Measurements from ENCODE around the gene PELI1.

DNA sequence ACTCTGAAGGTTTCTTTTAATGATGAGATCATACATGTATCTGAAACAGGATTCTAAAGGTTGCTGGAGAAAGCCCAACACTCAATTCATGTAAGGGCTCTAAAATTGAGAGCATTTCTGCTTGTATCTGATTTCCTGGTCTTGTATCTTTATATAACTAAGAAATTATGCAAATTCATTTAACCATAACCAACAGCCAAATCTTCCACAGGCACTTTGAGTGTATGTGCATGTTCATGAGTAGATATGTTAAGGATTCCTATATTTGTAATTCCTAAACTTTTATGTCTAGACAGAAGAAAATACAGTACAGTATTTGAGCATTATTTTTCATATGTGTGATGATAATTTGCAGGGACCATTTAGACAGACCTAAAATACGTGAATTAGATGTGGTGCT, 20.4 kb upstream of the PELI1 start:
- TF ChIP-seq, protein P1, sequence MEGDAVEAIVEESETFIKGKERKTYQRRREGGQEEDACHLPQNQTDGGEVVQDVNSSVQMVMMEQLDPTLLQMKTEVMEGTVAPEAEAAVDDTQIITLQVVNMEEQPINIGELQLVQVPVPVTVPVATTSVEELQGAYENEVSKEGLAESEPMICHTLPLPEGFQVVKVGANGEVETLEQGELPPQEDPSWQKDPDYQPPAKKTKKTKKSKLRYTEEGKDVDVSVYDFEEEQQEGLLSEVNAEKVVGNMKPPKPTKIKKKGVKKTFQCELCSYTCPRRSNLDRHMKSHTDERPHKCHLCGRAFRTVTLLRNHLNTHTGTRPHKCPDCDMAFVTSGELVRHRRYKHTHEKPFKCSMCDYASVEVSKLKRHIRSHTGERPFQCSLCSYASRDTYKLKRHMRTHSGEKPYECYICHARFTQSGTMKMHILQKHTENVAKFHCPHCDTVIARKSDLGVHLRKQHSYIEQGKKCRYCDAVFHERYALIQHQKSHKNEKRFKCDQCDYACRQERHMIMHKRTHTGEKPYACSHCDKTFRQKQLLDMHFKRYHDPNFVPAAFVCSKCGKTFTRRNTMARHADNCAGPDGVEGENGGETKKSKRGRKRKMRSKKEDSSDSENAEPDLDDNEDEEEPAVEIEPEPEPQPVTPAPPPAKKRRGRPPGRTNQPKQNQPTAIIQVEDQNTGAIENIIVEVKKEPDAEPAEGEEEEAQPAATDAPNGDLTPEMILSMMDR (tag by site-specific recombination; IDR thresholded peaks at IDR 0.05): no peak
- TF ChIP-seq ZNF311 (tag by site-specific recombination; IDR thresholded peaks at IDR 0.05; ENCODE audit: borderline replicate concordance) (no peak), ZNF76 (tag by site-specific recombination; IDR thresholded peaks at IDR 0.05; ENCODE audit: borderline replicate concordance, low read depth) (no peak), ZNF624 (tag by site-specific recombination; IDR thresholded peaks at IDR 0.05) (no peak), ZNF184 (tag by site-specific recombination; IDR thresholded peaks at IDR 0.05) (no peak), SCRT2 (tag by site-specific recombination; IDR thresholded peaks at IDR 0.05) (no peak), TSHZ1 (tag by site-specific recombination; IDR thresholded peaks at IDR 0.05; ENCODE audit: borderline replicate concordance) (no peak)
